HEK293 (cell line): ENCODE results near the gene MCFD2.

Experiments
- CTCF ChIA-PET: fragments of 350-600 bp; formaldehyde crosslinking; extraction: SDS; loops from one replicate; lab custom pipeline; 2021; ENCODE audit warnings: antibody characterized with exemption; lab: Yijun Ruan, JAX
- POLR2A ChIA-PET: fragments of 300-600 bp; formaldehyde crosslinking; extraction: SDS; loops from one replicate; lab custom pipeline; 2020; ENCODE audit warnings: antibody characterized with exemption, inconsistent platforms; lab: Yijun Ruan, JAX
- H3K27ac ChIP-seq: fragments of 200-500 bp; sonication (Bioruptor generic); 2 replicates; pipeline ENCODE4 v1.5.1; 2014; ENCODE audit warnings: low read depth, low read length, control low read depth, inconsistent platforms; ENCODE audit errors: extremely low read depth
- H3K36me3 ChIP-seq, 2 experiments: fragments of 200-500 bp in 1 of 2; sonication (Bioruptor generic) in 1 of 2; 1 replicate in 1 of 2; 2 replicates in 1 of 2; pipeline ENCODE4 v1.5.1; 2014 to 2017; ENCODE audit warnings: inconsistent platforms in 2 of 2, low read length in 2 of 2; ENCODE audit not compliant: control insufficient read depth in 2 of 2, insufficient read depth in 1 of 2
- H3K4me1 ChIP-seq: fragments of 200-500 bp; sonication (Bioruptor generic); 2 replicates; pipeline ENCODE4 v1.5.1; 2014; ENCODE audit warnings: mild to moderate bottlenecking, low read length, inconsistent platforms; ENCODE audit not compliant: control insufficient read depth, insufficient read depth
- H3K4me3 ChIP-seq: 2 replicates; pipeline ENCODE4 v1.5.1; 2011; ENCODE audit warnings: low read depth, mild to moderate bottlenecking, control low read depth, low read length, moderate library complexity
- H3K9me3 ChIP-seq: fragments of 200-500 bp; sonication (Bioruptor generic); 2 replicates; pipeline ENCODE4 v1.5.1; 2014; ENCODE audit warnings: low read depth, low read length, inconsistent platforms; ENCODE audit not compliant: control insufficient read depth, insufficient read depth
- EGR2 ChIP-seq: fragments of 450-650 bp; formaldehyde crosslinking; IDR thresholded peaks from 2 replicates; pipeline ENCODE4 v1.5.1; 2016; ENCODE audit warnings: low read depth, missing biosample characterization, missing genetic modification characterization
- HOXC10 ChIP-seq: sonication (generic); formaldehyde crosslinking; IDR thresholded peaks from 2 replicates; pipeline ENCODE4 v1.8.1; 2023; ENCODE audit warnings: mild to moderate bottlenecking, missing genetic modification reagents
- HOXD13 ChIP-seq: sonication (generic); formaldehyde crosslinking; IDR thresholded peaks from 2 replicates; pipeline ENCODE4 v1.8.0; 2022; ENCODE audit warnings: missing genetic modification reagents, borderline replicate concordance
- KLF7 ChIP-seq: fragments of 450-650 bp; formaldehyde crosslinking; IDR thresholded peaks from 2 replicates; pipeline ENCODE4 v1.5.1; 2016; ENCODE audit warnings: missing biosample characterization, missing genetic modification characterization, borderline replicate concordance
- RBAK ChIP-seq: fragments of 450-650 bp; formaldehyde crosslinking; IDR thresholded peaks from 2 replicates; pipeline ENCODE4 v1.5.1; 2016; ENCODE audit warnings: missing biosample characterization, missing genetic modification characterization
- SP2 ChIP-seq: fragments of 450-650 bp; formaldehyde crosslinking; IDR thresholded peaks from 2 replicates; pipeline ENCODE4 v1.5.1; 2016; ENCODE audit warnings: missing biosample characterization, missing genetic modification characterization
- WT1 ChIP-seq: fragments of 450-650 bp; formaldehyde crosslinking; IDR thresholded peaks from 2 replicates; pipeline ENCODE4 v1.5.1; 2016; ENCODE audit warnings: missing biosample characterization, missing genetic modification characterization
- ZFP41 ChIP-seq: fragments of 450-650 bp; formaldehyde crosslinking; IDR thresholded peaks from 2 replicates; pipeline ENCODE4 v1.5.1; 2016; ENCODE audit warnings: missing biosample characterization, missing genetic modification characterization, borderline replicate concordance
- ZNF112 ChIP-seq: fragments of 450-650 bp; formaldehyde crosslinking; IDR thresholded peaks from 2 replicates; pipeline ENCODE4 v1.5.0; 2017; ENCODE audit warnings: missing biosample characterization, missing genetic modification characterization
- ZNF132 ChIP-seq: fragments of 450-650 bp; formaldehyde crosslinking; IDR thresholded peaks from 2 replicates; pipeline ENCODE4 v1.5.1; 2017; ENCODE audit warnings: missing biosample characterization, missing genetic modification characterization, borderline replicate concordance
- ZNF133 ChIP-seq: fragments of 450-650 bp; formaldehyde crosslinking; IDR thresholded peaks from 2 replicates; pipeline ENCODE4 v1.5.1; 2016; ENCODE audit warnings: missing biosample characterization, missing genetic modification characterization
- ZNF202 ChIP-seq: fragments of 450-650 bp; formaldehyde crosslinking; IDR thresholded peaks from 2 replicates; pipeline ENCODE4 v1.5.1; 2016; ENCODE audit warnings: missing biosample characterization, missing genetic modification characterization, borderline replicate concordance
- ZNF23 ChIP-seq: fragments of 450-650 bp; formaldehyde crosslinking; IDR thresholded peaks from 2 replicates; pipeline ENCODE4 v1.5.1; 2016; ENCODE audit warnings: missing biosample characterization, missing genetic modification characterization, borderline replicate concordance
- ZNF274 ChIP-seq, 2 experiments: fragments of 200-500 bp in 1 of 2; fragments of 450-650 bp in 1 of 2; sonication (Bioruptor generic) in 1 of 2; formaldehyde crosslinking in 1 of 2; IDR thresholded peaks; 2 replicates each; pipeline versions ENCODE4 v1.5.1 to v1.6.1; 2014 to 2016; ENCODE audit warnings: borderline replicate concordance in 1 of 2, inconsistent platforms in 1 of 2, low read length in 1 of 2, missing biosample characterization in 1 of 2, missing genetic modification characterization in 1 of 2
- ZNF324 ChIP-seq: fragments of 450-650 bp; formaldehyde crosslinking; IDR thresholded peaks from 2 replicates; pipeline ENCODE4 v1.5.1; 2016; ENCODE audit warnings: missing biosample characterization, missing genetic modification characterization
- ZNF48 ChIP-seq: fragments of 450-650 bp; formaldehyde crosslinking; IDR thresholded peaks from 2 replicates; pipeline ENCODE4 v1.5.1; 2016; ENCODE audit warnings: missing biosample characterization, missing genetic modification characterization
- ZNF548 ChIP-seq: fragments of 450-650 bp; formaldehyde crosslinking; IDR thresholded peaks from 2 replicates; pipeline ENCODE4 v1.5.1; 2016; ENCODE audit warnings: missing biosample characterization, missing genetic modification characterization
- ZNF549 ChIP-seq: fragments of 450-650 bp; IDR thresholded peaks from 2 replicates; pipeline ENCODE4 v1.5.1; 2018; ENCODE audit warnings: missing biosample characterization, missing genetic modification characterization, mild to moderate bottlenecking, inconsistent platforms, moderate library complexity
- ZNF560 ChIP-seq: fragments of 450-650 bp; formaldehyde crosslinking; IDR thresholded peaks from 2 replicates; pipeline ENCODE4 v1.5.1; 2017; ENCODE audit warnings: missing biosample characterization, missing genetic modification characterization, borderline replicate concordance
- ZNF561 ChIP-seq: fragments of 450-650 bp; IDR thresholded peaks from 2 replicates; pipeline ENCODE4 v1.5.1; 2018; ENCODE audit warnings: missing biosample characterization, missing genetic modification characterization, borderline replicate concordance
- ZNF585B ChIP-seq: fragments of 450-650 bp; formaldehyde crosslinking; IDR thresholded peaks from 2 replicates; pipeline ENCODE4 v1.5.1; 2016; ENCODE audit warnings: missing biosample characterization, missing genetic modification characterization
- ZNF600 ChIP-seq: fragments of 450-650 bp; formaldehyde crosslinking; IDR thresholded peaks from 2 replicates; pipeline ENCODE4 v1.5.1; 2016; ENCODE audit warnings: missing biosample characterization, missing genetic modification characterization
- ZNF623 ChIP-seq: fragments of 450-650 bp; formaldehyde crosslinking; IDR thresholded peaks from 2 replicates; pipeline ENCODE4 v1.5.1; 2016; ENCODE audit warnings: missing biosample characterization, missing genetic modification characterization
- ZNF629 ChIP-seq: fragments of 450-650 bp; formaldehyde crosslinking; IDR thresholded peaks from 2 replicates; pipeline ENCODE4 v1.5.1; 2017; ENCODE audit warnings: missing biosample characterization, missing genetic modification characterization
- ZNF660 ChIP-seq: fragments of 450-650 bp; IDR thresholded peaks from 2 replicates; pipeline ENCODE4 v1.5.1; 2018; ENCODE audit warnings: missing biosample characterization, mild to moderate bottlenecking, missing genetic modification characterization
- ZNF791 ChIP-seq: fragments of 450-650 bp; formaldehyde crosslinking; IDR thresholded peaks from 2 replicates; pipeline ENCODE4 v1.5.1; 2016; ENCODE audit warnings: missing biosample characterization, missing genetic modification characterization
- ZNF837 ChIP-seq: fragments of 450-650 bp; formaldehyde crosslinking; IDR thresholded peaks from 2 replicates; pipeline ENCODE4 v1.5.1; 2016; ENCODE audit warnings: missing biosample characterization, missing genetic modification characterization
- TF ChIP-seq, protein P1 (sequence below): fragments of 450-650 bp; IDR thresholded peaks from 2 replicates; pipeline ENCODE4 v1.5.1; 2018; ENCODE audit warnings: missing biosample characterization, mild to moderate bottlenecking, missing genetic modification characterization
- TF ChIP-seq, protein P2 (sequence below): fragments of 450-650 bp; formaldehyde crosslinking; IDR thresholded peaks from 2 replicates; pipeline ENCODE4 v1.5.1; 2016; ENCODE audit warnings: missing biosample characterization, missing genetic modification characterization

MCFD2 gene

DNA sequence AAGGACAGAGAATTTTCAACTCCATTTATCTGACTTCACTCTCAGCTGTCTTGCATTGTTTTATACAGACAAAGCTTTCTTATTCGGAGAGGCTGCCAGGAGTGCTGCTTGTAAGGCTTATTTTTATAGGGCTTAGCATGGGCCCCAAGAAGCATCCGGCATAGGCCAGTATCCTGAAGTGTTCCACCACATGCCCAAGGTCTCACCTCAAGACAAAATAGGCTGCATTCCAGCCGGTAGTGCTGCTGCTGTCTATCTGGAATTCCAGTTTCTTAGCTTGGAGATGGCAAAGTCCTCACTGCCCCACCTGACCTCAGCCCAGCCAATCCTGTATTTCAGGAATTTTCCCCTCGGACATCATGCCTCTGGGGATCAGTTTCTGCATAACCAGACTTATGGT lies 47.6 kb upstream of the MCFD2 start (continued):
- no peak for TF ChIP-seq ZNF623 (tag by site-specific recombination)
- no peak for TF ChIP-seq ZNF132 (tag by site-specific recombination)
- TF ChIP-seq WT1 (tag by site-specific recombination), result no peak
- TF ChIP-seq ZNF274 (IDR thresholded peaks at IDR 0.05; ENCODE audit: low read length), result no peak
- no peak for TF ChIP-seq ZNF274 (tag by site-specific recombination; IDR thresholded peaks at IDR 0.05; ENCODE audit: borderline replicate concordance)
- TF ChIP-seq ZNF48 (tag by site-specific recombination), result no peak
- TF ChIP-seq ZNF629 (tag by site-specific recombination), result no peak
- TF ChIP-seq ZNF660 (tag by site-specific recombination), result no peak
- TF ChIP-seq, protein P1, sequence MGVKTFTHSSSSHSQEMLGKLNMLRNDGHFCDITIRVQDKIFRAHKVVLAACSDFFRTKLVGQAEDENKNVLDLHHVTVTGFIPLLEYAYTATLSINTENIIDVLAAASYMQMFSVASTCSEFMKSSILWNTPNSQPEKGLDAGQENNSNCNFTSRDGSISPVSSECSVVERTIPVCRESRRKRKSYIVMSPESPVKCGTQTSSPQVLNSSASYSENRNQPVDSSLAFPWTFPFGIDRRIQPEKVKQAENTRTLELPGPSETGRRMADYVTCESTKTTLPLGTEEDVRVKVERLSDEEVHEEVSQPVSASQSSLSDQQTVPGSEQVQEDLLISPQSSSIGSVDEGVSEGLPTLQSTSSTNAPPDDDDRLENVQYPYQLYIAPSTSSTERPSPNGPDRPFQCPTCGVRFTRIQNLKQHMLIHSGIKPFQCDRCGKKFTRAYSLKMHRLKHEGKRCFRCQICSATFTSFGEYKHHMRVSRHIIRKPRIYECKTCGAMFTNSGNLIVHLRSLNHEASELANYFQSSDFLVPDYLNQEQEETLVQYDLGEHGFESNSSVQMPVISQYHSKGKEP (tag by site-specific recombination), result no peak
- TF ChIP-seq ZNF585B (tag by site-specific recombination), result no peak
- no peak for TF ChIP-seq HOXC10 (CRISPR knock-in tag)

DNA sequence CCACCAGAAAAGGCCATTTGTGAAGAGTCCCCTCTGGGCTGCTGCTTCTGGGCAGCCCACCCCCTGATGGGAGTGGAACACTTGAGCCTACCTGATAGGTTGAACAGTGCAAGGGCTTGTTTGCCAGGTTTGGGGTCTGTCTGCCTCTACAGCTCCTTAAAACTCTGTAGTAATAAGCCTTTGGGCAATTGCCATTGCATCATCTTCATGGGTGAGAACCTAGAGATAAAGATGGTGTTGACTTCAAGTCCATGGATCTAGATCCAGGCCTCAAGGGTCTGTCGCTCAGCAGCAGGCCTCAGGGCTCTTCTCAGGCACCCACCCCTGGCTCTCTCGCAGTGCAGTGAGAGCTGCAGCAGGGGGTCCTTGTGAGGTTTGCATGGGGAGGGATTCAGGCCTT lies 47.1 kb upstream of the MCFD2 start:
- Histone ChIP-seq H3K36me3 (peaks cover 0 to 23% of the 10 kb centered on the region in 2 experiments; a peak in 1 of 3 replicates), H3K9me3 (no peaks in the 10 kb centered on the region), H3K4me3 (no peak overlapping the region), H3K4me1 (no peaks in the 10 kb centered on the region), H3K27ac (no peak overlapping the region)
- POLR2A ChIA-PET, result no interaction called here
- TF ChIP-seq ZNF202, result no peak
- no peak for TF ChIP-seq ZNF549
- TF ChIP-seq ZNF600 (tag by site-specific recombination), result no peak
- TF ChIP-seq HOXD13 (CRISPR knock-in tag), result no peak
- no peak for TF ChIP-seq ZFP41
- TF ChIP-seq ZNF324, result no peak
- TF ChIP-seq SP2 (tag by site-specific recombination), result no peak
- no peak for TF ChIP-seq ZNF560
- TF ChIP-seq ZNF837 (tag by site-specific recombination), result no peak
- no peak for TF ChIP-seq ZNF791 (tag by site-specific recombination)
- TF ChIP-seq, protein P2, sequence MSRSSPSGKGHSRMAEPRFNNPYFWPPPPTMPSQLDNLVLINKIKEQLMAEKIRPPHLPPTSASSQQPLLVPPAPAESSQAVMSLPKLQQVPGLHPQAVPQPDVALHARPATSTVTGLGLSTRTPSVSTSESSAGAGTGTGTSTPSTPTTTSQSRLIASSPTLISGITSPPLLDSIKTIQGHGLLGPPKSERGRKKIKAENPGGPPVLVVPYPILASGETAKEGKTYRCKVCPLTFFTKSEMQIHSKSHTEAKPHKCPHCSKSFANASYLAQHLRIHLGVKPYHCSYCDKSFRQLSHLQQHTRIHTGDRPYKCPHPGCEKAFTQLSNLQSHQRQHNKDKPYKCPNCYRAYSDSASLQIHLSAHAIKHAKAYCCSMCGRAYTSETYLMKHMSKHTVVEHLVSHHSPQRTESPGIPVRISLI (tag by site-specific recombination), result no peak
- no peak for TF ChIP-seq EGR2 (tag by site-specific recombination)
- TF ChIP-seq RBAK, result no peak
- no peak for TF ChIP-seq KLF7
- TF ChIP-seq ZNF561, result no peak
- TF ChIP-seq ZNF112 (tag by site-specific recombination), result no peak
- no peak for TF ChIP-seq WT1 (tag by site-specific recombination)
- no peak for TF ChIP-seq ZNF548
- TF ChIP-seq ZNF133, result no peak
- no peak for TF ChIP-seq ZNF23 (tag by site-specific recombination)
- CTCF ChIA-PET, result interaction anchor here (0.6 to 1.5 kb wide), 2 partner anchors 25 to 873 kb away, joined by 4 to 5 read pairs; no protein-coding TSS in a partner anchor
